BE2C (cell line): ENCODE measurements around the gene LIME1.

Source experiments
- DNase-seq: peaks from one replicate; pipeline ENCODE4 v3.0.0-alpha.2; 2020
- H3K27me3 ChIP-seq: fragments of 250-450 bp; sonication (Bioruptor Pico); 2 replicates; pipeline ENCODE4 v1.5.1; 2020; ENCODE audit warnings: mild to moderate bottlenecking
- H3K36me3 ChIP-seq: fragments of 250-450 bp; sonication (Bioruptor Pico); 2 replicates; pipeline ENCODE4 v1.5.1; 2020; ENCODE audit warnings: mild to moderate bottlenecking
- H3K4me1 ChIP-seq: fragments of 250-450 bp; sonication (Bioruptor Pico); 2 replicates; pipeline ENCODE4 v1.5.1; 2020
- H3K4me3 ChIP-seq: 2 replicates; pipeline ENCODE4 v1.5.1; 2011; ENCODE audit warnings: low read depth, low read length
- H3K9me3 ChIP-seq: fragments of 250-450 bp; sonication (Bioruptor Pico); 2 replicates; pipeline ENCODE4 v1.5.1; 2020
- TF ChIP-seq, protein P1 (sequence below): IDR thresholded peaks from 2 replicates; pipeline ENCODE4 v1.5.1; 2012; ENCODE audit warnings: mild to moderate bottlenecking, low read depth, low read length

LIME1 gene

GRCh38 chr20:63690003-63690897 is 46.2 kb upstream of the LIME1 start:
- H3K36me3 ChIP-seq = peaks cover 9% of the 10 kb centered on the region

DNA sequence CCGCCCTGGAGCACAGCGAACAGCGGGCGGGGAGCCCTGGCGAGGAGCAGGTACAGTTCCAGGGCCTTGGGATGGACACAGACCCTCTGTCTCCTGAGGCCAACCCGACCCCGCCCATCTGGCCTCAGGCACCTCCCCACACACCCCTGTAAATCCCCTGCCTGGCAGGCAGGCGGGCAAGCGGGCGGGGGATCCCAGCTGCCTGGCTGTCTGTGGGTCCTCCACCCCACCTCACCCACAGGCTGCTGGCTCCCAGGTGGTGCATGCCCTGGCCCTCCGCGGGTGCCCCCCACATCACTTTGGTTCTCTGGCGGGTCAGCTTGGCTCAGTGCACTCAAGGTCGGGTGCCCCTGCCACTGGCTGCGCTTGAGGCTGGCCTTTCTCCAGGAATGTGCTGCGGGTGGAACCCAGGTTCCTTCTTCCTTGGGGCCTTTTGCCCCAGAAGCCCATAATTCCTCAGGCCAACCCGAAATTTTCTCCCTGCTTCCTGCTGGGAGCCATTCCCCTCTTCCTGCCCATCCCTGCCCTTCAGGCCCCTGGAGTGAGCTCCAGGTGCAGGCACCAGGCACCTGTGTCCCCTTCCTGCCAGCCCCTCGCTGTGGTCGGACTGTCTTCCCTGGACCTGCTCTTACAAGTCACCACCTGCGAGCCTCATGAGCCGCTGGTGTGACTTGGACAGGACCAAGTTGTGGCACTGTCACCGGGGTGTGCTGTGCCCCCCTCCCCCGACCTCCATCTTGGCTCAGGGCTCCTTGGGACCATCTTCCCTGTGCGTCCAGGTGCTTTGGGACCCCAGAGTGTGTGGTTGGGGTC is 45.4 kb upstream of the LIME1 start:
- Histone ChIP-seq H3K9me3 (no peaks in the 10 kb centered on the region), H3K4me3 (no peak overlapping the region), H3K36me3 (peaks cover 2% of the 10 kb centered on the region), H3K27me3 (no peaks in the 10 kb centered on the region), H3K4me1 (no peaks in the 10 kb centered on the region)
- TF ChIP-seq, protein P1, sequence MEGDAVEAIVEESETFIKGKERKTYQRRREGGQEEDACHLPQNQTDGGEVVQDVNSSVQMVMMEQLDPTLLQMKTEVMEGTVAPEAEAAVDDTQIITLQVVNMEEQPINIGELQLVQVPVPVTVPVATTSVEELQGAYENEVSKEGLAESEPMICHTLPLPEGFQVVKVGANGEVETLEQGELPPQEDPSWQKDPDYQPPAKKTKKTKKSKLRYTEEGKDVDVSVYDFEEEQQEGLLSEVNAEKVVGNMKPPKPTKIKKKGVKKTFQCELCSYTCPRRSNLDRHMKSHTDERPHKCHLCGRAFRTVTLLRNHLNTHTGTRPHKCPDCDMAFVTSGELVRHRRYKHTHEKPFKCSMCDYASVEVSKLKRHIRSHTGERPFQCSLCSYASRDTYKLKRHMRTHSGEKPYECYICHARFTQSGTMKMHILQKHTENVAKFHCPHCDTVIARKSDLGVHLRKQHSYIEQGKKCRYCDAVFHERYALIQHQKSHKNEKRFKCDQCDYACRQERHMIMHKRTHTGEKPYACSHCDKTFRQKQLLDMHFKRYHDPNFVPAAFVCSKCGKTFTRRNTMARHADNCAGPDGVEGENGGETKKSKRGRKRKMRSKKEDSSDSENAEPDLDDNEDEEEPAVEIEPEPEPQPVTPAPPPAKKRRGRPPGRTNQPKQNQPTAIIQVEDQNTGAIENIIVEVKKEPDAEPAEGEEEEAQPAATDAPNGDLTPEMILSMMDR = no peak
- no peak for DNase-seq

More at GRCh38 chr20:63690003-63690897, 46.2 kb upstream of the LIME1 start:
- TF ChIP-seq, protein P1 = no peak
- Histone ChIP-seq H3K9me3 (no peaks in the 10 kb centered on the region), H3K4me1 (no peaks in the 10 kb centered on the region), H3K4me3 (no peak overlapping the region), H3K27me3 (no peaks in the 10 kb centered on the region)
- DNase-seq = no peak

DNA sequence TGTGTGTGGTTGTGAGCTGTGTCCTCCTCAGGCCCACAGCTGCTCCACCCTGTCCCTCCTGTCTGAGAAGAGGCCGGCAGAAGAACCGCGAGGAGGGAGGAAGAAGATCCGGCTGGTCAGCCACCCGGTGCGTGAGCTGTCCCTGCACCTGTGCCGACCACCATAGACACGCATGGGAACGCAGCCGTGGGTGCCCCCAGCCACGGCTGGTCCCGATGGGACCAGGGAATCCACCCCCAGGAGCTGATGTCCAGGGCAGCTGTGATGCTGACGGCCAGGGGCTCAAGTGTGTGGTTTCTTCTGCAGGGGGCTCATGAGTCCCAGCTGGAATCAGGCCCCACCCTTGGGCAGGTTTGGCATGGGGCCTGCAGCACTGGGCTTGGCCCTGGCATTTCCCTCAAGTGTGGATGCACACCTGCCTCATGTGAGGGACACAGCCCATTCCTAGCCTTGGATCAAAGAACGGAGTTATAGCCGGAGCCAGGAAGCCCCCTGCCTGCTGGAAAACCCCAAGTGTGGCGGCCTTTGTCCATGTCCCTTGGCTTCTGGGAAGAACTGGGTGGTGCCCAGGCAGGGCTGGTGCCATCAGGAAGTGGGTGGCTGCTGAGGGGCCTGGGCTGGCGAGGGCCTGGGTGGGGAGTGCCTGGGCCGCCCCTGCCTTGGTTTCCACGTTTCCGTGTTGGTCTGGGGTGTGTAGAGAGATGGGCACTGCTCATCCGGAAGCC is 44.6 kb upstream of the LIME1 start:
- no peaks in the 10 kb centered on the region for H3K9me3 ChIP-seq
- H3K4me3 ChIP-seq = no peak overlapping the region
- no peaks in the 10 kb centered on the region for H3K27me3 ChIP-seq
- no peaks in the 10 kb centered on the region; the same call in 1 of the 2 replicates for H3K36me3 ChIP-seq
- DNase-seq = no peak
- TF ChIP-seq, protein P1 = no peak
- peaks cover 4% of the 10 kb centered on the region for H3K4me1 ChIP-seq

DNA sequence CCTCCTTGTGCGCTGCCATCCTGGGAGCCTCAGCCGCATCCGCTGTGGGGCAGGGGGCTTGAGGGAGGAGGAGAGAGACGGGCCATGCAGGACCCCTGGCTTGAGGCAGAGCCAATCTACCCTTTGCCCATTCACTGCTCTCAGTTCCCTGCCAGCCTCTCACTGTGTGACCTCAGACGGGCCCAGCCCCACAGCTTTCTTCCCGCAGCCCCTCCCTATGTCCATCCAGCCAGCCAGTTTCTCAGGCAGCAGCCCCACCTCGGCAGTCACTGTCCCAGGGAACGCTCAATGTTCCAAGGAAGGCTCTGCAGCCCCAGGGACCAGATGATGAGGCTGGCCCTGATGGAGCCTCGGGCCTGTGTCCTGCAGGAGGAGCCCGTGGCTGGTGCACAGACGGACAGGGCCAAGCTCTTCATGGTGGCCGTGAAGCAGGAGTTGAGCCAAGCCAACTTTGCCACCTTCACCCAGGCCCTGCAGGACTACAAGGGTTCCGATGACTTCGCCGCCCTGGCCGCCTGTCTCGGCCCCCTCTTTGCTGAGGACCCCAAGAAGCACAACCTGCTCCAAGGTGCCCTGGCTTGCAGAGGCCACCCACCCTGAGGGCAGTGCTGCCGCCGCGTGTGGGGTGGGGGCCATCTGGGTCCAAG is 43.9 kb upstream of the LIME1 start:
- H3K9me3 ChIP-seq = no peaks in the 10 kb centered on the region
- no peaks in the 10 kb centered on the region for H3K27me3 ChIP-seq
- no peak for DNase-seq
- TF ChIP-seq, protein P1 = no peak
- H3K36me3 ChIP-seq = no peaks in the 10 kb centered on the region; the same call in 1 of the 2 replicates
- H3K4me3 ChIP-seq = no peak overlapping the region
- H3K4me1 ChIP-seq = peaks cover 10% of the 10 kb centered on the region

- TF ChIP-seq, protein P1 = no peak
- Histone ChIP-seq H3K9me3 (no peaks in the 10 kb centered on the region), H3K27me3 (no peaks in the 10 kb centered on the region), H3K36me3 (no peaks in the 10 kb centered on the region; the same call in 1 of the 2 replicates), H3K4me3 (no peak overlapping the region), H3K4me1 (peaks cover 17% of the 10 kb centered on the region)
- DNase-seq = no peak
Observed at GRCh38 chr20:63693083-63693732, 43.3 kb upstream of the LIME1 start.
